Hematopoietic multipotent progenitor cell treated with erythropoietin and hydrocortisone succinate and interleukin-3 and kit ligand, for 8 days (in vitro differentiated cells): ENCODE results near the gene CKAP2L.
A peak's percentile ranks its signal among the peaks of the same experiment; 100 is the strongest.

Experiments used
- DNase-seq: peaks from one replicate; pipeline ENCODE4 v3.0.0-alpha.2; 2015

CKAP2L gene

DNA sequence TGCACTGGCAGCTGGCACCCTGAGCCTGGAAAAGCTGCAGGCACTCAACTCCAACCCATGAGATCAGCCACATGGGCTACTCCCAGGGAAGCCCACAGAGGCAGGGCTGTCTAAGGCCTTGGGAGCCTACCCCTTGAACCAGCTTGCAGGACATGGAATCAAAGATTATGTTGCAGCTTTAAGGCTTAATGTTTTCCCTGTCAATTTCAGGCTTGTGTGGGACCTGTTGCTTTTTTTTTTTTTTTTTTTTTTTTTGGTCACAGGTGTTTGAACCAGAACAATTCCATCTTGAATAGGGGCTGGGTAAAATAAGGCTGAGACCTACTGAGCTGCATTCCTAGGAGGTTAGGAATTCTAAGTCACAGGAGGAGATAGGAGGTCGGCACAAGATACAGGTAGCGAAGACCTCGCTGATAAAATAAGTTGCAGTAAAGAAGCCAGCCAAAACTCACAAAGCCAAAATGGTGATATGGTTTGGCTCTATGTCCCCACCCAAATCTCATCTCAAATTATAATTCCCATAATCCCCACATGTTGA, 27.4 kb upstream of the CKAP2L start:
- no peak for DNase-seq

DNA sequence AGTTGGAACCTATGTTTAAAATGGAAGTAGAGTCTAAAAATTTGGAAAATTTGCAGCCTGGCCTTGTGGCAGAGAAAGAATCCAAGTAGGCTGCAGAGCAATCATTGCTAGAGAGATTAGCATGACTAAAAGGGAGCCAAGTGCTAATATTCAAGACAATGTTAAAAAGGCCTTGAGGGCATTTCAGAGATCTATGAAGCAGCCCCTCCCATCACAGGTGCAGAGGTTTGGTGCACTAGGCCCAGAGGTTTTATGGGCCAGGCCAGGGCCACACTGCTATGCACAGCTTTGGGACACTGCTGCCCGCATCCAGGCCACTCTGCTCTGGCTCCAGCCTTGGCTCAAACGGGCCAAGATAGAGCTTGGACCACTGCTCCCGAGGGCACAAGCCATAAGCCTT, 26.6 kb upstream of the CKAP2L start:
- no peak for DNase-seq

GRCh38 chr2:112790305-112790704, 25.9 kb upstream of the CKAP2L start:
- no peak for DNase-seq

DNA sequence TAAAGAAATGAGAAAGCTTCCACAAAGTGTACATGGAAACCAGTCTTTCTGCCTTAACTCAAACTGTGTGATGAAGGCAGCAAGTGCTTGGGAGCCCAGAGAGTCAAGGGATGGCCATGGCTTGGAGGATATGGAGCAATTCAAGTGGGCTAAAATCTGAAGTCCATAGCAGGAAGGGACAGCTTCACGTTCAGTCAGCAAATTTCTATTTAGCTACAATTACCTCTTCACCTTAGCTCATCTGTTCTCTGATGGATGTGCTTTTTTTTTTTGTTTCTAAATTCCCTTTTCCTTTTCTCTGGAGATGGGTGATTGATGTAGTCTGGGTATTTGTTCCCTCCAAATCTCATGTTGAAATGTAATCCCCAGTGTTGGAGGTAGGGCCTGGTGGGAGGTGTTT, 24.8 kb upstream of the CKAP2L start:
- no peak for DNase-seq

DNA sequence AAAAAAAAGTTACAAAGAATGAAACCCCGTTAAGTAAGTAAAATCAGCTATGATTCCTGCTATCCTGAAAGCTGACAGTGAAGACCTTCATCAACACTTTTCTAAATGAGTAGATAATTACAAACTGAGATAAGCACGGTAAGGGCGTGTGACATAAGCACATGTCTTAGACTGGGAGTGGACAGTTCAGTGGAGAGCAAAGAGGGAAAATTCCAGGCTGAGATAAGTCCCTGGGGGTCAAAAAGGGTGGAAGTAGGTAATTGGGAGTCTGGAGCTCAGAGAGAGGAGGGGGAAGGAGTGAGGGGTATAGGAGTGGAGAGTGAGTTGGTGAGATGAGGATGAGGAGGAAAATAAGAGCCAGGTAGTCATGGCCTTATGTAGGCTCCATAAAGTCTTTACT, 24.2 kb upstream of the CKAP2L start:
- no peak for DNase-seq

DNA sequence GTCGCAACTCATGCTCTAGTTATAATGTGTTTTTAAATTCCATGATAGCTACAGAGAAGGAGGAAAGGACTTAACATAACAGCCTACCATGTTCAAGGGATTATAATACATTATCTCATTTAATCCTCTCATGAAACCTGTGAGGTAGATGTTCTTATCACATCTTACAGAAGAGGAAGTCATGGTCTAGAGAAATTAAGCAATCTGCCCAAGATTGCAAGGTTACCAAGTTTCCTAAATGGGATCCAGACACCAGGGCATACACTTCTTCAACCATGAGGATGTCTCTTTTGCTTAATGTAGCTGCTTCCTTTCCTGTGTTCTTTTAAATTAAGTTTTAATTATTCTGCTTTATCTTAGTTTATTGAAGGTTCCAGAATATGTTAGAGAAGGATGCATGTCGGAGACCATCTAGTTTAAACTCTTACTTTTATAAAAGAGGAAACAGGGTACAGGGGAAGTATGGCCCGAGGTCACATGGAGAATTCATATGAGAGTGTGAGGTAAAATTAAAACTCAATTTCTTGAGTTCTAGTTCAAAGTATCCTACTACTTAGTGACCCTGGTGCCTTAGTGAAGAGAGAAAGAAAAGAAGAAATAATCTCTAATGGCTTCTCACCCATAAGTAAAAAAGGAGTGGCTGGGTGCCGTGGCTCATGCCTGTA, 23.5 kb upstream of the CKAP2L start:
- DNase-seq: peak; percentile 44

- no peak for DNase-seq
Observed at GRCh38 chr2:112787294-112787693, 22.9 kb upstream of the CKAP2L start.

DNA sequence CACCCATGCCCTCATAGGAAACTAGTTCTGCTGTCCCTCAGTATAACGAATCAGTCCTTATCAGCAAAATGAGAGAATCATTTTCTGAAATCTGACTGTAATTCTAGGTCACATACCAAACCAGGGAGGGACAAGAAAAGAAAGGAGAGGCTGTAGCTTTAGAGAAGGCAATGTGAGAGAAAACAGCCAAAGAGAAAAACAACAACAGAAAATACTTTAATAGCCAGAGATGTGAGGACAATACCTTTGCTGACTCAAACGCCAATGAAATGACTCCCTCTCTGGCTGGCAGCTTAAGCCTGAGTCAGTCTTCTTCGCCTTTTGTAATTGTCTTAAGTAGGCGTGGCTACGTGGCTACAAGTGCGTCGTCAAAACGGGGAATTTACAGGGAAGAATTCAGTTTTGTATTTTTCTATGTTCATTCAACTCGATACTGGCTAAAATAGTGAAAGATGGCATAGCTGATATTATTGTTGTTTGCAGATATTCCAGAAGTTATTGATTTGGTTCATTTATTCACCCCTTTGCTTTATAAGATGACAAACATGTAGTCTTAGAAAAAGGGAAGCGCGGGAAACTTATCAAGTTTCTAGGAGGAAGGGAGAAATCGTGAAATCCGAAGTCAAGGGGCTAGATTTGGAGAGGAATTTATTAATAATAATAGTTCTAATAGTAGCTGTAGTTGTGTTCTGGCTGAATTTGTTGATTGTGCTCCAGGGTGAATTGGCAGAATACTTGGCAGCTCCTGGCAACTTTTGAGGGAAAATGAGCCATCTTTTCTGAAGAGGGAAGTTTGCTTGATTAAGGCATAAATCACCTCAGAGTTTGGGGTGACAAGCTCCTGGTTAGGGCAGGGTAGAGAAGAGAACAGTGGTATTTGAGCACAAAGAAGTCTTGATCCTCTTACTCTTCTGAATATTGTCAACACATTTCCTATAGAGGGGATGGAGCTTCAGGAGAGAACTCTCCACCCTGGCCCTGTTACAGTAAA, 20.1 kb upstream of the CKAP2L start, which contains the start of gene IL1A:
TSS of gene IL1A (minus strand) at position 295 of the 991 bp plus-strand sequence. CDS start 723 bp downstream, outside the sequence.
- no peak for DNase-seq

- DNase-seq: no peak
Observed at GRCh38 chr2:112783187-112783714, 18.8 kb upstream of the CKAP2L start.

DNA sequence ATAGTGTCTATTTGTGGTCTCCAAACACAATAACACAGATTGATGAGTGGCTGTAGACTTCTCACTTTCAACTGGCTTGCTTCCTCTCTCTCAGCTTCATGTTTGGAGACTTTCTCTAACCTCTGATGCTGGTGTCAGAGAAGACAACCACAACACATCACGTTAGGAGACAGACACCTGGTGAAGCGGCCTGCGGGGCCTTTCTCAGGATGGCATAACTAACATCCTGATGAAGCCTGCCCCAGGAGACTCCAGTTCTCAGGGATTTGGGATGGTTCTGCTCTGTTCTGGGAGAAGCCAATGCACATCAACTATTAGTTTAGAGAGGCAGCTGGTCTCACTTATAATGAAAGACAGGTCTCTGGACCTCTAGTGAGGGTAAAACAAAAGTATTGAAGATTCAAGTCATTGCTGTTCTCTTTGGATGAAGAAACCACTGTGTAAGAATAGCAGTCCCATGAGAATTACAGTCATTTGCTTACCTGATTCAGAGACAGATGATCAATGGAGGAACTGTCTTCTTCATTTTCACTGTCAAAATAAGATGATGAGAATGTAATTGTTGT, 17.9 kb upstream of the CKAP2L start:
- DNase-seq: no peak

DNA sequence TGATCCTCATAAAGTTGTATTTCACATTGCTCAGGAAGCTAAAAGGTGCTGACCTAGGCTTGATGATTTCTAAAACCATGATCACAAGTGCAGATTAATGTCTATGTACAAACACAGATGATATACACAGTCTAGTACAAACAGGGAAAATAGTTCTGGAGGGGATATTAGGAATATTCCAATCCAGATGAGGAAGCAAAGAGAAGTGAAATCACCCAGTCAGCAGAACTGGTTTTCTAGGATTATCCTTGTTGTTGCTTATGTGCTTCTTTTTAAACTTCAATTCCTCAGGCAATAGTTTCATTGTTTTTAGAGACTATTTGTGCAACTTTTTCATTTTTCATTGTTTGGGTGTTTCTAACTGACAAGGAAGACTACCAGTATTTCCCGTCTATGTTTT, 15.2 kb upstream of the CKAP2L start:
- DNase-seq: no peak

DNA sequence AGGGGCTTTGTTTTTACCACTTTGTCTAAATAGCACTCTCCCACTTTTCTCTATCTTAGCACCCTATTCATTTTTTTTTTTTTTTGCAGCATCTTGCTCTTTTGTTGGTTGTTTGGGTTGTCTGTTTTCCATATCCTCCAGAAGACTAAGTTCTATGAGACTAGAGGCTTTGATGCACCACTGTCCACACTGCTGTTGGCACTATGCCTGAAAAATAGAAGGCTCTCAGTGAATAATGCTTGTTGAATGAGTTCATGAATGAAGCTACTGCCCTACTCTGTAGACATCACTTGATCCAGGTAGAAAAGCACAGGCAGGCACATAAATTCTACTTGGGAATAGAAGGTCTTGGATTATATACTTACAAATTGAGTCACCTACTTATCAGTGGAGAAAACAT, 12.6 kb upstream of the CKAP2L start:
- no peak for DNase-seq

DNA sequence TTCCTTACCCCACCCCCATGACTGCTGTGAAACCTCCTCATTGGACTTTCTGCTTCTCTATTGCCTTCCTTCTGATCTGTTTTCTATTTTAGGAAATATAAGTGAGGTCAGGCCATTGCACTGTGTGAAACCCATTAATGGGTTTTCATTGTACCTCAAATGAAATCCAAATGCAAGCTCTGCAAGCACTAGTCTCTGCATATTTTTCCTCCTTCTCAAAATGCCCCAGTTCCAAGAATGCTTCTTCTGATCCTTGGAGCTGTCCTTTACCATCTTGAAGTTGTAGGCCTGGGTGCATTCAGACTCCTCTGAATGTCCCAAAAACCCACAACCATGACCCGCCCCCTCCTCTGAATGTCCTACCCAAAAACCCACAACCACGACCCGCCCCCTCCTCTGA, 11.7 kb upstream of the CKAP2L start:
- DNase-seq: no peak

DNA sequence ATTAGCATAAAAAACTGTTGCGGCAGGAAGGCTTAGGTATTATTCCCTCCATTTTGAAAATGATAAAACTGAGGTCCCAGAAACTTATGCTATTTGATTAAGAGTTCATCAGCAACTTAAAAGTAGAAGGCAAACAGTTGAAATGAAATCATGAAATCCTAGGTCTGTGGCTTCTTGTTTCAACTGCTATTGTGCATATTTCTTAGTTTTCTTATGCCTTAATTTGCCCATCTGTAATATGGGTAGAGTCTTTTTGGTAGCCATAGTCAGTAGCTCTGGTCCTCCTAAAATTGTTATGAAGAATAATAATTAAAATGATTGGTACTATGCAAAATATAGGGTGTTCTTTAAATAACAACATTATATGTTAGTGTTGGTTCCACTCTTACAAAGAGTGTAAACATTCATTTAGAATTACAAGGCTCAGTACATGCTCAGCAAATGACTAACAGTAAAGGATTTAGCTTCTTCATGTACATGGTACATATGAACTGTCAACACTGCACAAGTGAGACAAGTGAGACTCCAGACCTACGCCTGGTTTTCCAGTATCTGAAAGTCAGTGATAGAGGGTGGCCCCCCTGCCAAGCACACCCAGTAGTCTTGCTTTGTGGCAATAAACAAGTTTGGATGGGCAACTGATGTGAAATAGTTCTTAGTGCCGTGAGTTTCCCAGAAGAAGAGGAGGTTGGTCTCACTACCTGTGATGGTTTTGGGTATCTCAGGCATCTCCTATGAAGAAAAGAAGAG, 10.3 kb upstream of the CKAP2L start:
- no peak for DNase-seq

- DNase-seq: no peak
Observed at GRCh38 chr2:112773556-112773955, 9.1 kb upstream of the CKAP2L start.

GRCh38 chr2:112772911-112773475, 8.6 kb upstream of the CKAP2L start:
- DNase-seq: no peak

GRCh38 chr2:112772322-112772721, 7.9 kb upstream of the CKAP2L start:
- DNase-seq: no peak

DNA sequence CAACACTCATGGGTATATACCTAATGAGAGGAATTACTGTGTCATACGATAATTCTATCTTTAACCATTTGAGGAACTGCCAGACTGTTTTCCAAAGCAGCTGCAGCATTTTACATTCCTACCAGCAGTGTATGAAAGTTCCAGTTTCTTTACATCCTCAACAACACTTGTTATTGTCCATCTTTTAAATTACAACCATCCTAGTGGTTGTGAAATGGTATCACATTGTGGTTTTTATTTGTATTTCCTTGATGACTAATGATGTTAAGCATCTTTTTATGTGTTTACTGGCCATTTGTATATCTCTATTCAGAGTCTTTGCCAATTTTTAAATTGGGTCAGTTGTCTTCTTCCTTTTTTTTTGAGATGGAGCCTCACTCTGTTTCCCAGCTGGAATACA, 4.0 kb upstream of the CKAP2L start:
- no peak for DNase-seq

- DNase-seq: no peak
Observed at GRCh38 chr2:112767693-112768330, 3.4 kb upstream of the CKAP2L start.

DNA sequence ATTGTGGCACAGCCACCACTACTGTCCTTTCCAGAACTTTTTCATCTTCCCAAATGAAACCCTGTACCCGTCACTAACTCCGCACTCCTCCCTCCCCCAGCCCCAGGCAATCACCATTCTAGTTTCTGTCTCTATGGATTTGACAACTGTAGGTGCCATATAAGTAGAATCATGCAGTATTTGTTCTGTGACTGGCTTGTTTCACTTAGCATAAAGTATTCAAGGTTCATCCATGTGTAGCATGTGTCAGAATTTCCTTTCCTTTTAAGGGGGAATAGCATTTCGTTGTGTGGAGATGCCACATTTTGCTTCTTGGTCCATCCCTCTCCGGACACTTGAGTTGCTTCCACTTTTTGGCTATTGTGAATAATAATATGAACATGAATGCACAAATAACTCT, 842 bp upstream of the CKAP2L start:
- no peak for DNase-seq

GRCh38 chr2:112762276-112762675, 2.1 kb downstream of the CKAP2L start:
- DNase-seq: no peak

GRCh38 chr2:112760149-112760548, 4.3 kb downstream of the CKAP2L start:
- no peak for DNase-seq
